SK-N-SH (cell line): ENCODE measurements around the gene ARFGAP1. TPM values are rescaled to one million over a fixed set of nuclear protein-coding genes. Genes with fewer than 3 reads are reported as not detected.

Source experiments
- CTCF ChIA-PET: fragments of 300-600, 350-600 bp; formaldehyde crosslinking; extraction: SDS; loops from one replicate; lab custom pipeline; 2021; lab: Yijun Ruan, JAX
- POLR2A ChIA-PET: fragments of 350-600 bp; sonication (Branson Sonifier 250); formaldehyde crosslinking; extraction: SDS; loops from one replicate; lab custom pipeline; 2020; ENCODE audit warnings: antibody characterized with exemption, inconsistent platforms; lab: Yijun Ruan, JAX
- DNase-seq: peaks from one replicate; pipeline ENCODE4 v3.0.0; 2012
- H2AFZ ChIP-seq: fragments of 200-600 bp; sonication (generic); 2 replicates; pipeline ENCODE4 v1.8.1; 2016; ENCODE audit warnings: antibody characterized with exemption, mild to moderate bottlenecking, low read depth
- H3F3A ChIP-seq: fragments of 200-600 bp; sonication (generic); replicated peaks from 2 replicates; pipeline ENCODE3; 2016; ENCODE audit warnings: antibody characterized with exemption, mild to moderate bottlenecking; ENCODE audit not compliant: insufficient read depth
- H3K27ac ChIP-seq, 2 experiments: fragments of 200-500 bp in 1 of 2; fragments of 200-600 bp in 1 of 2; sonication (Bioruptor generic) in 1 of 2; sonication (generic), shearing (Covaris generic) in 1 of 2; 2 replicates each; pipeline versions ENCODE4 v1.5.1 to v1.6.1; 2014 to 2016; ENCODE audit warnings: low read depth in 2 of 2, inconsistent platforms in 1 of 2, low read length in 1 of 2, mild to moderate bottlenecking in 1 of 2, mixed read lengths in 1 of 2
- H3K27me3 ChIP-seq: fragments of 200-600 bp; sonication (generic), shearing (Covaris generic); 2 replicates; pipeline ENCODE4 v1.6.1; 2016; ENCODE audit warnings: mixed run types; ENCODE audit not compliant: insufficient read depth
- H3K36me3 ChIP-seq, 2 experiments: fragments of 200-500 bp in 1 of 2; fragments of 200-600 bp in 1 of 2; sonication (Bioruptor generic) in 1 of 2; sonication (generic) in 1 of 2; replicated peaks in 1 of 2; 2 replicates each; pipeline versions ENCODE3 to v1.5.1; 2014 to 2016; ENCODE audit warnings: low read length in 1 of 2, mild to moderate bottlenecking in 1 of 2; ENCODE audit not compliant: insufficient read depth in 2 of 2, control insufficient read depth in 1 of 2
- H3K4me1 ChIP-seq, 2 experiments: fragments of 200-500 bp in 1 of 2; fragments of 200-600 bp in 1 of 2; sonication (Bioruptor generic) in 1 of 2; sonication (generic), shearing (Covaris generic) in 1 of 2; 2 replicates each; pipeline versions ENCODE4 v1.5.1 to v1.6.1; 2014 to 2016; ENCODE audit warnings: low read depth in 1 of 2, low read length in 1 of 2, mixed run types in 1 of 2; ENCODE audit not compliant: insufficient read depth in 2 of 2, control insufficient read depth in 1 of 2
- H3K4me2 ChIP-seq: fragments of 200-600 bp; sonication (generic), shearing (Covaris generic); 2 replicates; pipeline ENCODE4 v1.6.1; 2017; ENCODE audit warnings: mixed run types
- H3K4me3 ChIP-seq, 2 experiments: fragments of 200-500 bp in 1 of 2; fragments of 200-600 bp in 1 of 2; sonication (Bioruptor generic) in 1 of 2; sonication (generic), shearing (Covaris generic) in 1 of 2; 2 replicates each; pipeline versions ENCODE4 v1.5.1 to v1.8.1; 2014 to 2016; ENCODE audit warnings: low read depth in 2 of 2, inconsistent platforms in 1 of 2, low read length in 1 of 2, mild to moderate bottlenecking in 1 of 2, mixed read lengths in 1 of 2, moderate library complexity in 1 of 2
- H3K79me2 ChIP-seq: fragments of 200-600 bp; sonication (generic); 2 replicates; pipeline ENCODE4 v1.8.1; 2017; ENCODE audit warnings: mild to moderate bottlenecking; ENCODE audit not compliant: insufficient read depth
- H3K9ac ChIP-seq: fragments of 200-600 bp; sonication (generic); 2 replicates; pipeline ENCODE4 v1.6.1; 2017; ENCODE audit warnings: mixed run types
- H3K9me2 ChIP-seq: fragments of 200-600 bp; sonication (generic); 2 replicates; pipeline ENCODE4 v1.6.1; 2017; ENCODE audit warnings: mixed run types
- H3K9me3 ChIP-seq: fragments of 200-600 bp; sonication (generic); 2 replicates; pipeline ENCODE4 v1.6.1; 2017; ENCODE audit warnings: mixed run types, mild to moderate bottlenecking, moderate library complexity
- H4K20me1 ChIP-seq: fragments of 200-600 bp; sonication (generic); 2 replicates; pipeline ENCODE4 v1.6.1; 2017; ENCODE audit warnings: mild to moderate bottlenecking, mixed run types; ENCODE audit not compliant: insufficient read depth
- ELF1 ChIP-seq: IDR thresholded peaks from 2 replicates; pipeline ENCODE4 v1.4.0; 2012
- EP300 ChIP-seq, 2 experiments: IDR thresholded peaks; 2 replicates each; pipeline versions ENCODE4 v1.4.0 to v1.6.1; 2012; ENCODE audit warnings: borderline replicate concordance in 1 of 2, low read depth in 1 of 2, low read length in 1 of 2
- FOXJ3 ChIP-seq: sonication (generic); formaldehyde crosslinking; IDR thresholded peaks from 2 replicates; pipeline ENCODE4 v1.5.1; 2020; ENCODE audit warnings: mild to moderate bottlenecking, missing genetic modification reagents
- JUND ChIP-seq: IDR thresholded peaks from 2 replicates; pipeline ENCODE4 v1.4.0; 2012
- MXI1 ChIP-seq: IDR thresholded peaks from 2 replicates; pipeline ENCODE4 v1.6.1; 2012; ENCODE audit warnings: mild to moderate bottlenecking, low read depth, low read length, improper control_type of control experiment
- NFIC ChIP-seq: IDR thresholded peaks from 2 replicates; pipeline ENCODE4 v1.4.0; 2012; ENCODE audit warnings: borderline replicate concordance
- NRF1 ChIP-seq: IDR thresholded peaks from 2 replicates; pipeline ENCODE4 v1.6.1; 2012; ENCODE audit warnings: low read depth, mild to moderate bottlenecking, low read length
- POLR2AphosphoS5 ChIP-seq: IDR thresholded peaks from 2 replicates; pipeline ENCODE4 v1.6.1; 2012; ENCODE audit warnings: low read depth, low read length
- RFX5 ChIP-seq: IDR thresholded peaks from 2 replicates; pipeline ENCODE4 v1.6.1; 2012; ENCODE audit warnings: mild to moderate bottlenecking, improper control_type of control experiment, low read length
- SIN3A ChIP-seq: IDR thresholded peaks from 2 replicates; pipeline ENCODE4 v1.6.1; 2012; ENCODE audit warnings: low read depth, mild to moderate bottlenecking, low read length, moderate library complexity, borderline replicate concordance
- TAF1 ChIP-seq: IDR thresholded peaks from 2 replicates; pipeline ENCODE4 v1.6.1; 2012; ENCODE audit warnings: low read depth, mild to moderate bottlenecking, low read length, moderate library complexity, borderline replicate concordance
- TCF12 ChIP-seq: IDR thresholded peaks from 2 replicates; pipeline ENCODE4 v1.4.0; 2012
- TEAD4 ChIP-seq: IDR thresholded peaks from 2 replicates; pipeline ENCODE4 v1.4.0; 2012; ENCODE audit warnings: mild to moderate bottlenecking, borderline replicate concordance; ENCODE audit not compliant: insufficient read depth
- WGBS: methylation state at CpG from one replicate; pipeline ENCODE4 v1.1.6; 2017; ENCODE audit warnings: low lambda C conversion rate; 5-methylcytosine and 5-hydroxymethylcytosine counted together
- polyA plus RNA-seq, 3 experiments: library from polyadenylated mRNA; depleted of rRNA; stranded (reverse); fragments of >200 nt; gene quantifications; 2 replicates each; pipeline ENCODE4 v1.2.3, GENCODE V29; 2012
- TF ChIP-seq, protein P1 (sequence below): IDR thresholded peaks from 2 replicates; pipeline ENCODE4 v1.4.0; 2012; ENCODE audit warnings: low read depth, borderline replicate concordance
- TF ChIP-seq, protein P2 (sequence below): fragments of 150-350 bp; IDR thresholded peaks from 2 replicates; pipeline ENCODE4 v1.6.1; 2016; ENCODE audit warnings: mild to moderate bottlenecking, low read depth, low read length
- TF ChIP-seq, protein P3 (sequence below): fragments of 150-350 bp; IDR thresholded peaks from 2 replicates; pipeline ENCODE4 v1.6.1; 2017; ENCODE audit warnings: antibody characterized with exemption, low read length, low read depth, borderline replicate concordance
- TF ChIP-seq, protein P4 (sequence below): IDR thresholded peaks from 2 replicates; pipeline ENCODE4 v1.6.1; 2012; ENCODE audit warnings: mild to moderate bottlenecking, low read depth, low read length, moderate library complexity

The ARFGAP1 gene
- polyA plus RNA-seq, 1 of the 3 experiments (the other 2 are of a cell fraction), result 72.7 TPM

DNA sequence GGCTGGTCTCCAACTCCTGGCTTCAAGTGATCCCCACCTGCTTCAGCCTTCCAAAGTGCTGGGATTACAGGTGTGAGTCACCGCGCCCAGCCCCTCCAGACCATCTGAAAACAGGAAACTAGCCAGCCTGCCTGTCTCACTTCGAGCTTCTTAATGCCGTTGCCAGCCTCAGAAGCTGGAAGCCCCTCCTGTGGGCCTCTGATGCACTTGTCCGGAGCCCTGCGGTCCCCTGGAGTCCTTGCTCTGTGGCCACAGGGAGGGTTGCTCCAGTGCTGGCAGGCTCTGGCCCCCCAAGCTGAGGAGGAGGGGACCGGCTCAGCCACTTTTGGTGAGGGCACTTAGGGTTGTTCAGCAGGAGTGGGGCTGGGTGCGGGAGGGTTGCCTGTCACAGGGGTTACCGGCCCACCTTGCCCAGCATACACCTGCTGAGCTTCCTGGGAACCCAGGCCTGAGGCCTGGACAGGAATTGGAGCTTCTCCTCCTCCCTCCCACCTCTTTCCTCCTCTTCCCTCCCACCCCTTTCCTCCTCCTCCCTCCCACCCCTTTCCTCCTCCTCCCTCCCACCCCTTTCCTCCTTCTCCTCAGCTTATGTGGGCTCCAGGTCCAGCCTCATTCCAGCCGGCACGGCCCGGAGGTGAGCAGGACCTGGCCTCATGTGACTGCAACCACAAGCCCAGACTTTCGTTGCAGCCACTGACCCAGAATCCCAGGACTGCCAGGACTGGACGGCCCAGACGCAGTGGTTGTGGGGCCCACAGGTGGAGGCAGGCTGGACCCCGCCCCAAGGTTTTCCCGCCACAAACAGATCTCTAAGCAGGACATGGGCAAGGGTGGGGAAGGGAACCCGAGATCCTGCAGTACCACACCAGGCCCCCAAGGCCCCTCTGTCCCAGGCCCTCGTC lies 46.3 kb upstream of the ARFGAP1 start (continued):
- TF ChIP-seq, protein P1, sequence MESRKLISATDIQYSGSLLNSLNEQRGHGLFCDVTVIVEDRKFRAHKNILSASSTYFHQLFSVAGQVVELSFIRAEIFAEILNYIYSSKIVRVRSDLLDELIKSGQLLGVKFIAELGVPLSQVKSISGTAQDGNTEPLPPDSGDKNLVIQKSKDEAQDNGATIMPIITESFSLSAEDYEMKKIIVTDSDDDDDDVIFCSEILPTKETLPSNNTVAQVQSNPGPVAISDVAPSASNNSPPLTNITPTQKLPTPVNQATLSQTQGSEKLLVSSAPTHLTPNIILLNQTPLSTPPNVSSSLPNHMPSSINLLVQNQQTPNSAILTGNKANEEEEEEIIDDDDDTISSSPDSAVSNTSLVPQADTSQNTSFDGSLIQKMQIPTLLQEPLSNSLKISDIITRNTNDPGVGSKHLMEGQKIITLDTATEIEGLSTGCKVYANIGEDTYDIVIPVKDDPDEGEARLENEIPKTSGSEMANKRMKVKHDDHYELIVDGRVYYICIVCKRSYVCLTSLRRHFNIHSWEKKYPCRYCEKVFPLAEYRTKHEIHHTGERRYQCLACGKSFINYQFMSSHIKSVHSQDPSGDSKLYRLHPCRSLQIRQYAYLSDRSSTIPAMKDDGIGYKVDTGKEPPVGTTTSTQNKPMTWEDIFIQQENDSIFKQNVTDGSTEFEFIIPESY, result no peak
- no peak for TF ChIP-seq TEAD4
- no peak for TF ChIP-seq TCF12
- no peak for TF ChIP-seq FOXJ3 (CRISPR knock-in tag)
- TF ChIP-seq JUND, result no peak
- TF ChIP-seq ELF1, result no peak
- TF ChIP-seq POLR2AphosphoS5, result no peak
- no peak for TF ChIP-seq RFX5
- no peak for TF ChIP-seq TAF1
- TF ChIP-seq SIN3A, result no peak
- no peak for TF ChIP-seq NRF1

- no peaks in the 10 kb centered on the region for H3F3A ChIP-seq
- H4K20me1 ChIP-seq, result no peaks in the 10 kb centered on the region
- TF ChIP-seq, protein P2, sequence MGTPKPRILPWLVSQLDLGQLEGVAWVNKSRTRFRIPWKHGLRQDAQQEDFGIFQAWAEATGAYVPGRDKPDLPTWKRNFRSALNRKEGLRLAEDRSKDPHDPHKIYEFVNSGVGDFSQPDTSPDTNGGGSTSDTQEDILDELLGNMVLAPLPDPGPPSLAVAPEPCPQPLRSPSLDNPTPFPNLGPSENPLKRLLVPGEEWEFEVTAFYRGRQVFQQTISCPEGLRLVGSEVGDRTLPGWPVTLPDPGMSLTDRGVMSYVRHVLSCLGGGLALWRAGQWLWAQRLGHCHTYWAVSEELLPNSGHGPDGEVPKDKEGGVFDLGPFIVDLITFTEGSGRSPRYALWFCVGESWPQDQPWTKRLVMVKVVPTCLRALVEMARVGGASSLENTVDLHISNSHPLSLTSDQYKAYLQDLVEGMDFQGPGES, result no peak
- TF ChIP-seq EP300 (IDR thresholded peaks at IDR 0.05; ENCODE audit: borderline replicate concordance in 1 of 2, low read depth in 1 of 2, low read length in 1 of 2), result no peak
- TF ChIP-seq NFIC, result no peak
- no peak for TF ChIP-seq JUND
- TF ChIP-seq, protein P3, sequence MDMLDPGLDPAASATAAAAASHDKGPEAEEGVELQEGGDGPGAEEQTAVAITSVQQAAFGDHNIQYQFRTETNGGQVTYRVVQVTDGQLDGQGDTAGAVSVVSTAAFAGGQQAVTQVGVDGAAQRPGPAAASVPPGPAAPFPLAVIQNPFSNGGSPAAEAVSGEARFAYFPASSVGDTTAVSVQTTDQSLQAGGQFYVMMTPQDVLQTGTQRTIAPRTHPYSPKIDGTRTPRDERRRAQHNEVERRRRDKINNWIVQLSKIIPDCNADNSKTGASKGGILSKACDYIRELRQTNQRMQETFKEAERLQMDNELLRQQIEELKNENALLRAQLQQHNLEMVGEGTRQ, result no peak
- no peak for TF ChIP-seq TAF1
- TF ChIP-seq, protein P4, sequence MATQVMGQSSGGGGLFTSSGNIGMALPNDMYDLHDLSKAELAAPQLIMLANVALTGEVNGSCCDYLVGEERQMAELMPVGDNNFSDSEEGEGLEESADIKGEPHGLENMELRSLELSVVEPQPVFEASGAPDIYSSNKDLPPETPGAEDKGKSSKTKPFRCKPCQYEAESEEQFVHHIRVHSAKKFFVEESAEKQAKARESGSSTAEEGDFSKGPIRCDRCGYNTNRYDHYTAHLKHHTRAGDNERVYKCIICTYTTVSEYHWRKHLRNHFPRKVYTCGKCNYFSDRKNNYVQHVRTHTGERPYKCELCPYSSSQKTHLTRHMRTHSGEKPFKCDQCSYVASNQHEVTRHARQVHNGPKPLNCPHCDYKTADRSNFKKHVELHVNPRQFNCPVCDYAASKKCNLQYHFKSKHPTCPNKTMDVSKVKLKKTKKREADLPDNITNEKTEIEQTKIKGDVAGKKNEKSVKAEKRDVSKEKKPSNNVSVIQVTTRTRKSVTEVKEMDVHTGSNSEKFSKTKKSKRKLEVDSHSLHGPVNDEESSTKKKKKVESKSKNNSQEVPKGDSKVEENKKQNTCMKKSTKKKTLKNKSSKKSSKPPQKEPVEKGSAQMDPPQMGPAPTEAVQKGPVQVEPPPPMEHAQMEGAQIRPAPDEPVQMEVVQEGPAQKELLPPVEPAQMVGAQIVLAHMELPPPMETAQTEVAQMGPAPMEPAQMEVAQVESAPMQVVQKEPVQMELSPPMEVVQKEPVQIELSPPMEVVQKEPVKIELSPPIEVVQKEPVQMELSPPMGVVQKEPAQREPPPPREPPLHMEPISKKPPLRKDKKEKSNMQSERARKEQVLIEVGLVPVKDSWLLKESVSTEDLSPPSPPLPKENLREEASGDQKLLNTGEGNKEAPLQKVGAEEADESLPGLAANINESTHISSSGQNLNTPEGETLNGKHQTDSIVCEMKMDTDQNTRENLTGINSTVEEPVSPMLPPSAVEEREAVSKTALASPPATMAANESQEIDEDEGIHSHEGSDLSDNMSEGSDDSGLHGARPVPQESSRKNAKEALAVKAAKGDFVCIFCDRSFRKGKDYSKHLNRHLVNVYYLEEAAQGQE, result no peak
- TF ChIP-seq MXI1, result no peak
- no peak for TF ChIP-seq POLR2AphosphoS5
- H2AFZ ChIP-seq, result no peak overlapping the region
- H3K4me1 ChIP-seq, result peaks cover 2 to 17% of the 10 kb centered on the region in 2 experiments; a peak in 1 of 4 replicates
- 0 out of 2 replicates have a peak, but pooled peaks cover 3% of the 10 kb centered on the region for H3K27me3 ChIP-seq
- DNase-seq, result no peak
- ChIA-PET POLR2A (no interaction called here), CTCF (interaction anchor here (1.5 kb wide), 1 partner anchor 154 kb away, joined by 3 read pairs; no protein-coding TSS in a partner anchor)
- H3K4me3 ChIP-seq, result no peak overlapping the region
- no peak overlapping the region for H3K27ac ChIP-seq
- H3K9me3 ChIP-seq, result no peaks in the 10 kb centered on the region
- no peaks in the 10 kb centered on the region for H3K36me3 ChIP-seq
- H3K79me2 ChIP-seq, result no peaks in the 10 kb centered on the region
- no peak overlapping the region for H3K9ac ChIP-seq
- WGBS, result 77% methylated on average over 4 of the region's 5 CpGs
- H3K9me2 ChIP-seq, result no peaks in the 10 kb centered on the region
- no peak overlapping the region for H3K4me2 ChIP-seq
Measured at GRCh38 chr20:63227260-63227659, 45.4 kb upstream of the ARFGAP1 start.
